DOHH2 (cell line): ENCODE results near the gene KRTAP17-1.
"Not testable (repeated sequence)": the region's sequence is repeated elsewhere in the genome, so short reads cannot be mapped to it uniquely, and the experiment has no call there.

Experiments
- H3F3A ChIP-seq: fragments of 200-600 bp; sonication (generic), shearing (Covaris generic); 2 replicates; pipeline ENCODE4 v1.6.0; 2016; ENCODE audit warnings: antibody characterized with exemption, mild to moderate bottlenecking; ENCODE audit not compliant: control insufficient read depth, insufficient read depth
- H3K27ac ChIP-seq: fragments of 200-600 bp; sonication (generic); 2 replicates; pipeline ENCODE4 v1.5.1; 2014; ENCODE audit warnings: low read depth, mild to moderate bottlenecking, low read length, moderate library complexity
- H3K27me3 ChIP-seq: fragments of 200-600 bp; sonication (generic); 2 replicates; pipeline ENCODE4 v1.6.1; 2014; ENCODE audit warnings: mild to moderate bottlenecking, low read length, mixed read lengths; ENCODE audit not compliant: control insufficient read depth
- H3K36me3 ChIP-seq: fragments of 200-600 bp; sonication (generic); 2 replicates; pipeline ENCODE4 v1.6.1; 2014; ENCODE audit warnings: mild to moderate bottlenecking, low read length, moderate library complexity, mixed read lengths; ENCODE audit not compliant: control insufficient read depth
- H3K4me1 ChIP-seq: fragments of 200-600 bp; sonication (generic); 2 replicates; pipeline ENCODE4 v1.6.1; 2014; ENCODE audit warnings: mild to moderate bottlenecking, low read length, mixed read lengths; ENCODE audit not compliant: control insufficient read depth
- H3K4me2 ChIP-seq: fragments of 200-600 bp; sonication (generic); 2 replicates; pipeline ENCODE4 v1.6.0; 2014; ENCODE audit warnings: mild to moderate bottlenecking, low read length, moderate library complexity
- H3K4me3 ChIP-seq: fragments of 200-600 bp; sonication (generic); 2 replicates; pipeline ENCODE4 v1.5.1; 2014; ENCODE audit warnings: mild to moderate bottlenecking, low read length, mixed read lengths
- H3K79me2 ChIP-seq: fragments of 200-600 bp; sonication (generic); 2 replicates; pipeline ENCODE4 v1.6.1; 2014; ENCODE audit warnings: mild to moderate bottlenecking, low read length, mixed read lengths; ENCODE audit not compliant: control insufficient read depth
- H3K9me2 ChIP-seq: fragments of 200-600 bp; sonication (generic); replicated peaks from 2 replicates; pipeline ENCODE4 v1.6.1; 2014; ENCODE audit warnings: mild to moderate bottlenecking, low read length, mixed read lengths; ENCODE audit not compliant: control insufficient read depth
- H3K9me3 ChIP-seq: fragments of 200-600 bp; sonication (generic); 2 replicates; pipeline ENCODE4 v1.6.1; 2014; ENCODE audit warnings: antibody characterized with exemption, low read length, mixed read lengths; ENCODE audit not compliant: control insufficient read depth, insufficient read depth
- H4K20me1 ChIP-seq: fragments of 200-600 bp; sonication (generic); 2 replicates; pipeline ENCODE4 v1.6.0; 2014; ENCODE audit warnings: low read depth, mild to moderate bottlenecking, antibody characterized with exemption, low read length, moderate library complexity; ENCODE audit not compliant: control insufficient read depth, insufficient read depth
- CTCF ChIP-seq: fragments of 200-600 bp; sonication (generic); IDR thresholded peaks from one replicate; pipeline ENCODE4 v1.5.1; 2014; ENCODE audit warnings: antibody characterized with exemption, mild to moderate bottlenecking, low read depth, low read length; ENCODE audit not compliant: poor library complexity, severe bottlenecking
- EZH2phosphoT487 ChIP-seq: fragments of 200-600 bp; sonication (generic); IDR thresholded peaks from 2 replicates; pipeline ENCODE4 v1.6.1; 2017; ENCODE audit warnings: borderline replicate concordance, mild to moderate bottlenecking, antibody characterized with exemption, low read length, moderate library complexity, mixed read lengths

KRTAP17-1 gene

GRCh38 chr17:41354536-41354935 is 39.0 kb upstream of the KRTAP17-1 start:
- Histone ChIP-seq H3K4me2 (no peak overlapping the region), H3K9me3 (no peaks in the 10 kb centered on the region), H3K4me1 (no peaks in the 10 kb centered on the region), H3K4me3 (no peak overlapping the region), H3K27ac (no peak overlapping the region), H3K36me3 (no peaks in the 10 kb centered on the region), H3K9me2 (no peaks in the 10 kb centered on the region), H4K20me1 (no peaks in the 10 kb centered on the region), H3K27me3 (peaks cover 11% of the 10 kb centered on the region), H3K79me2 (no peaks in the 10 kb centered on the region), H3F3A (no peaks in the 10 kb centered on the region)
- TF ChIP-seq CTCF (no peak), EZH2phosphoT487 (no peak)

- H3F3A ChIP-seq = no peaks in the 10 kb centered on the region
Measured at GRCh38 chr17:41352597-41353366, 37.3 kb upstream of the KRTAP17-1 start.

GRCh38 chr17:41351177-41351576 is 35.7 kb upstream of the KRTAP17-1 start:
- Histone ChIP-seq H3K79me2 (no peaks in the 10 kb centered on the region), H4K20me1 (no peaks in the 10 kb centered on the region), H3K4me3 (no peak overlapping the region), H3K9me2 (no peaks in the 10 kb centered on the region), H3K4me1 (no peaks in the 10 kb centered on the region), H3K36me3 (no peaks in the 10 kb centered on the region), H3F3A (no peaks in the 10 kb centered on the region), H3K4me2 (no peak overlapping the region), H3K27me3 (peaks cover 6% of the 10 kb centered on the region), H3K27ac (no peak overlapping the region), H3K9me3 (no peaks in the 10 kb centered on the region)
- TF ChIP-seq CTCF (no peak), EZH2phosphoT487 (no peak)

More at GRCh38 chr17:41352597-41353366, 37.3 kb upstream of the KRTAP17-1 start:
- H3K36me3 ChIP-seq = no peaks in the 10 kb centered on the region
- no peak overlapping the region for H3K27ac ChIP-seq
- H3K9me2 ChIP-seq = no peaks in the 10 kb centered on the region
- no peaks in the 10 kb centered on the region for H3K4me1 ChIP-seq
- no peak overlapping the region for H3K4me3 ChIP-seq
- TF ChIP-seq CTCF (no peak), EZH2phosphoT487 (no peak)
- H3K4me2 ChIP-seq = no peak overlapping the region
- H3K27me3 ChIP-seq = peaks cover 11% of the 10 kb centered on the region
- H3K9me3 ChIP-seq = no peaks in the 10 kb centered on the region
- no peaks in the 10 kb centered on the region for H4K20me1 ChIP-seq
- no peaks in the 10 kb centered on the region for H3K79me2 ChIP-seq

GRCh38 chr17:41350381-41350878 is 34.9 kb upstream of the KRTAP17-1 start, which contains the start of gene KRT33A:
Gene KRT33A, minus strand, starts transcription at chr17:41350828. Its CDS starts 61 bp downstream, at chr17:41350767.
- not testable (repeated sequence) for H3K9me2 ChIP-seq, H3K4me1 ChIP-seq, H3K4me3 ChIP-seq, H3K4me2 ChIP-seq, H3F3A ChIP-seq, H3K79me2 ChIP-seq, H3K27me3 ChIP-seq, H3K36me3 ChIP-seq, H3K27ac ChIP-seq, H3K9me3 ChIP-seq, H4K20me1 ChIP-seq
